ENCODE data around the gene SMIM30. TPM values are rescaled to one million over a fixed set of nuclear protein-coding genes. Genes with fewer than 3 reads are reported as not detected.

SMIM30 gene
- total RNA-seq, 2 experiments from 2014 or later = 36.0 to 38.5 TPM

- Mint-ChIP-seq H3K27me3 (peaks cover 15% of the 10 kb centered on the region), H3K36me3 (ENCODE audit: low read depth) (no peaks in the 10 kb centered on the region), H3K4me1 (no peaks in the 10 kb centered on the region), H3K4me3 (no peak overlapping the region), H3K27ac (no peak overlapping the region), H3K9me3 (ENCODE audit: low read depth) (no peaks in the 10 kb centered on the region)
- no peak for ATAC-seq
- DNase-seq = no peak
- POLR2A ChIA-PET = interaction anchor here (0.7 kb wide), 1 partner anchor 725 kb away, joined by 4 read pairs; no protein-coding TSS in a partner anchor
- intact Hi-C loops (cut with DNase I, micrococcal nuclease) = no loop called here
- CTCF ChIA-PET = no interaction called here
Observed at GRCh38 chr7:113078331-113078730, 40.0 kb downstream of the SMIM30 start.

- no peaks in the 10 kb centered on the region for H3K9me3 Mint-ChIP-seq (ENCODE audit: low read depth)
- H3K4me1 Mint-ChIP-seq = no peaks in the 10 kb centered on the region
- no peak overlapping the region for H3K27ac Mint-ChIP-seq
- no peak for DNase-seq
- H3K4me3 Mint-ChIP-seq = no peak overlapping the region
- POLR2A ChIA-PET = no interaction called here
- intact Hi-C loops (cut with DNase I, micrococcal nuclease) = no loop called here
- no peaks in the 10 kb centered on the region for H3K36me3 Mint-ChIP-seq (ENCODE audit: low read depth)
- CTCF ChIA-PET = interaction anchor here (1.0 to 1.6 kb wide), 2 partner anchors 8 to 21 kb away, joined by 3 to 4 read pairs; no protein-coding TSS in a partner anchor
- H3K27me3 Mint-ChIP-seq = peaks cover 15% of the 10 kb centered on the region
- no peak for ATAC-seq
Observed at GRCh38 chr7:113076703-113077102, 41.7 kb downstream of the SMIM30 start.

- H3K4me1 Mint-ChIP-seq = no peaks in the 10 kb centered on the region
- intact Hi-C loops (cut with DNase I, micrococcal nuclease) = no loop called here
- DNase-seq = no peak
- H3K27ac Mint-ChIP-seq = no peak overlapping the region
- H3K4me3 Mint-ChIP-seq = no peak overlapping the region
- H3K36me3 Mint-ChIP-seq (ENCODE audit: low read depth) = no peaks in the 10 kb centered on the region
- POLR2A ChIA-PET = no interaction called here
- peaks cover 20% of the 10 kb centered on the region for H3K27me3 Mint-ChIP-seq
- H3K9me3 Mint-ChIP-seq (ENCODE audit: low read depth) = no peaks in the 10 kb centered on the region
- CTCF ChIA-PET = interaction anchor here (1.4 kb wide), 1 partner anchor 17 kb away, joined by 3 read pairs; no protein-coding TSS in a partner anchor
- ATAC-seq = no peak
Observed at GRCh38 chr7:113071465-113071864, 46.9 kb downstream of the SMIM30 start.

Other genes starting within 250 kb of the SMIM30 start
- gene GPR85, start 31.7 kb downstream of the SMIM30 start, total RNA-seq = not detected

Data from activated CD4-positive, alpha-beta T cell treated with anti-CD3 and anti-CD28 coated beads for 36 hours (primary cell).